Retinal pigment epithelial cell (primary cell): ENCODE results near the gene BCAP29.
A peak's percentile ranks its signal among the peaks of the same experiment; 100 is the strongest.

Experiments used
- DNase-seq: peaks from one replicate; pipeline ENCODE4 v3.0.0-alpha.2; 2010; ENCODE audit warnings: low read depth
- H3K4me3 ChIP-seq: 2 replicates; pipeline ENCODE4 v1.5.1; 2011; ENCODE audit warnings: mild to moderate bottlenecking, low read length, control low read depth, moderate library complexity
- TF ChIP-seq, protein P1 (sequence below): conservative IDR thresholded peaks from 2 replicates; pipeline ENCODE4 v1.5.1; 2011; ENCODE audit warnings: low read depth, low read length, control low read depth, inconsistent platforms

Gene BCAP29

DNA sequence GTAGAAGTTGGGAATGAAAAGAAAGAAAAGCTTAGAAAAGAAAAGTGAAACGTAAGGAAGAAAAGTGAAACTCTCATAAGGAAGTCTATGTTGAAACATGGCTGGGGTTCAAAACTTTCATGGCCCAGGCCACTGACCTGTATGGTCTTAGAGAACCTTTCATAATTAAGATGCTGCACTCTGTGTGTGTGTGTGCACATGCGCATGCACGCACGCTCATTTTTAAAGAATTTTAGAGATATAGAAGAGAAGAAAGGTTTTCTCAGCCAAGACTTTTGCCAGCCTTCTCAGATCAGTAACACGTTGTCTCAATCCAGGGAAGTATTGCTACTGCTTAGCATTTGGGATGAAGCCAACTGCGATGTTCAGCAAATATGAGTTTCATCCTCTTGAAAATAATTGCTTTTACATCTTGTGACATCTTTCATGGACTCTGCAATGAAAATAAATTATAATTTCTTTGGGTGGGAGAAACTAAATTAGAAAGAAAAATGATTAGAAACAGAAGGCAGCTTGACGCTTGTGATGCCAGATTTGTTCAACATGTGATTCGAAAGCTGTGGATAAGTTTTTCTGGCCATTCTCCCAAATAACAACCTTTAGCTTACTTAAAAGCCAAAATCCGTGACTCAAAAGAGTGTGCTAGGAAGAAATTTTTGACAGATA lies 64.4 kb downstream of the BCAP29 start:
- peak; percentile 35 for DNase-seq
- no peak overlapping the region for H3K4me3 ChIP-seq
- TF ChIP-seq, protein P1, sequence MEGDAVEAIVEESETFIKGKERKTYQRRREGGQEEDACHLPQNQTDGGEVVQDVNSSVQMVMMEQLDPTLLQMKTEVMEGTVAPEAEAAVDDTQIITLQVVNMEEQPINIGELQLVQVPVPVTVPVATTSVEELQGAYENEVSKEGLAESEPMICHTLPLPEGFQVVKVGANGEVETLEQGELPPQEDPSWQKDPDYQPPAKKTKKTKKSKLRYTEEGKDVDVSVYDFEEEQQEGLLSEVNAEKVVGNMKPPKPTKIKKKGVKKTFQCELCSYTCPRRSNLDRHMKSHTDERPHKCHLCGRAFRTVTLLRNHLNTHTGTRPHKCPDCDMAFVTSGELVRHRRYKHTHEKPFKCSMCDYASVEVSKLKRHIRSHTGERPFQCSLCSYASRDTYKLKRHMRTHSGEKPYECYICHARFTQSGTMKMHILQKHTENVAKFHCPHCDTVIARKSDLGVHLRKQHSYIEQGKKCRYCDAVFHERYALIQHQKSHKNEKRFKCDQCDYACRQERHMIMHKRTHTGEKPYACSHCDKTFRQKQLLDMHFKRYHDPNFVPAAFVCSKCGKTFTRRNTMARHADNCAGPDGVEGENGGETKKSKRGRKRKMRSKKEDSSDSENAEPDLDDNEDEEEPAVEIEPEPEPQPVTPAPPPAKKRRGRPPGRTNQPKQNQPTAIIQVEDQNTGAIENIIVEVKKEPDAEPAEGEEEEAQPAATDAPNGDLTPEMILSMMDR, result no peak

DNA sequence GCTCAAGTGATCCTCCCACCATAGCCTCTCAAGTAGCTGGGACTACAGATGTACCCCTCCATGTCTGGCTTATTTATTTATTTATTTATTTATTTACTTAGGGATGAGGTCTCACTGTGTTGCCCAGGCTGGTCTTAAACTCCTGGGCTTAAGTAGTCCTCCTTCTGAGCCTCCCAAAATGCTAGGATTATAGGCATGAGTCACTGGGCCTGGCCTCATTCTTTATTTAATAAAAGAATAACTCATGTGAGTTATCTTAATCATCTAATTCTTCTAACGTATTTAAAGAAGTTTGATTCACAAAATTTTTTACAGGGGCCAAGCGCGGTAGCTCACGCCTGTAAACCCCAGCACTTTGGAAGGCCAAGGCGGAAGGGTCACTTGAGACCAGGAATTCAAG lies 72.6 kb downstream of the BCAP29 start:
- TF ChIP-seq, protein P1, result no peak
- DNase-seq, result no peak
- no peak overlapping the region for H3K4me3 ChIP-seq

DNA sequence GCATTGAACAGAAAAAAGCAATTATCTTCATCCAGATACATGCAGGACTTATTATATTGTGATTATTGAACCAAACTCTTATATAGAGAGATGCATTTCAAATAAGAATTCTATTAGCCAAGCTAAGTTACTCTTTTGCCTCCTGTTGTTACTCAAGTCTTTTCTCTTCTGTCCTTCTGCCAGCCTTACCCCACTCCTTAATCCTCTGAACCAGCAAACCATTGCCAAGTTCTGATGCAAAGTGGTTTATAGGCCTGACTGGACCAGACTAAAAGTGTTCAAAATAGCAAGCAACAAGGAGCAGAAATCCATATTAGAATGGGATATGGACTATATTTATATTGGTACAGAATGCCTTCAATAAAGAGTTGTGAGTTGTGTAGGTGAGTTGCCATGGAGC lies 78.4 kb downstream of the BCAP29 start:
- no peak for DNase-seq
- no peak overlapping the region for H3K4me3 ChIP-seq
- TF ChIP-seq, protein P1, result no peak

DNA sequence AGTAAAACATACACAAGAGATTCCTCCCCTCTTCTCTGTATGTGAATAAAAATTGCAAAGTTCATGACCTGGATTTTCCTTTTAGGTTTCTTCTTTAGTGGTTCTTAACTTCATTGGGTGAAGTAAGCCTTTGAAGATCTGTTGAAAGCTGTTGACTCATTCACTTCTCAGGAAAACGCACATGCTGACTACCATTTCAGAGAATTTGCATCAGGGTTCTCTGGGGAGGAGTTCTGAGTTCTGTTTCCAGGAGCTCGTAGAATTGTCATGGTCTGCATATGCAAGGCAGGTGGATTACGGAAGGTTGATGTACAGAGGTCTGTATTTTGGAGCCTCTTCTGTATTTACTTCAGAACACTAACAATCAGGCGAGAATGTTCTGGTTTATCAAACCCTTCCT lies 79.6 kb downstream of the BCAP29 start:
- H3K4me3 ChIP-seq, result no peak overlapping the region
- peak; percentile 36 for DNase-seq
- TF ChIP-seq, protein P1, result no peak

DNA sequence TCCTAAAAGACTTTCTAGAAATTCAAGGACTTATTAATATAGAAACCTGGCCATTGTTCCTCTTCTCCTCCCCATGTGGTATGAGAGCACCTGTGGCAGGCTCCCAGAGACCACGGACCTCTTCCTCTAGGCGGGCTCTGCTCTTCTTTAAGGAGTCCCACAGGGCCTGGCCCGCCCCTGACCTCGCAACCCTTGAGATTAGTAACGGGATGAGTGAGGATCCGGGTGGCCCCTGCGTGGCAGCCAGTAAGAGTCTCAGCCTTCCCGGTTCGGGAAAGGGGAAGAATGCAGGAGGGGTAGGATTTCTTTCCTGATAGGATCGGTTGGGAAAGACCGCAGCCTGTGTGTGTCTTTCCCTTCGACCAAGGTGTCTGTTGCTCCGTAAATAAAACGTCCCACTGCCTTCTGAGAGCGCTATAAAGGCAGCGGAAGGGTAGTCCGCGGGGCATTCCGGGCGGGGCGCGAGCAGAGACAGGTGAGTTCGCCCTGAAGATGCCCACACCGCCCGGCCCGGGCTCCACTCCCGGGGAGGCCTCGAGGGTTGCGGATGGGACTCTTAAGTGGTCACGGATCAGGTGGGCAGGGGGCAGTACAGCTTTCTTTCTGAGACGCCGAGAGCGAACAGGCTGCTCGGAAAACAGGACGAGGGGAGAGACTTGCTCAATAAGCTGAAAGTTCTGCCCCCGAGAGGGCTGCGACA lies 80.5 kb downstream of the BCAP29 start, which contains the start of gene SLC26A4:
TSS of gene SLC26A4 (plus strand) at position 448 of the 700 bp plus-strand sequence. CDS start 814 bp downstream, outside the sequence.
- H3K4me3 ChIP-seq, result peak within 1 kb of the TSS; percentile 52
- TF ChIP-seq, protein P1, result no peak
- DNase-seq, result no peak

DNA sequence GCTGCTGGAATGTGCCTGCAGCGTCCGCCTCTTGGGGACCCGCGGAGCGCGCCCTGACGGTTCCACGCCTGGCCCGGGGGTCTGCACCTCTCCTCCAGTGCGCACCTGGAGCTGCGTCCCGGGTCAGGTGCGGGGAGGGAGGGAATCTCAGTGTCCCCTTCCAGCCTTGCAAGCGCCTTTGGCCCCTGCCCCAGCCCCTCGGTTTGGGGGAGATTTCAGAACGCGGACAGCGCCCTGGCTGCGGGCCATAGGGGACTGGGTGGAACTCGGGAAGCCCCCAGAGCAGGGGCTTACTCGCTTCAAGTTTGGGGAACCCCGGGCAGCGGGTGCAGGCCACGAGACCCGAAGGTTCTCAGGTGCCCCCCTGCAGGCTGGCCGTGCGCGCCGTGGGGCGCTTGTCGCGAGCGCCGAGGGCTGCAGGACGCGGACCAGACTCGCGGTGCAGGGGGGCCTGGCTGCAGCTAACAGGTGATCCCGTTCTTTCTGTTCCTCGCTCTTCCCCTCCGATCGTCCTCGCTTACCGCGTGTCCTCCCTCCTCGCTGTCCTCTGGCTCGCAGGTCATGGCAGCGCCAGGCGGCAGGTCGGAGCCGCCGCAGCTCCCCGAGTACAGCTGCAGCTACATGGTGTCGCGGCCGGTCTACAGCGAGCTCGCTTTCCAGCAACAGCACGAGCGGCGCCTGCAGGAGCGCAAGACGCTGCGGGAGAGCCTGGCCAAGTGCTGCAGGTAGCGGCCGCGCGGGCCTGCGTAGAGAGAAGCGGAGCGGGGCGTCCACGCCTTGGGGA lies 81.2 kb downstream of the BCAP29 start:
- no peak for DNase-seq
- peak overlapping the region; percentile 52 for H3K4me3 ChIP-seq
- TF ChIP-seq, protein P1, result peak; percentile 13
